Activated naive CD4-positive, alpha-beta T cell treated with Interleukin-2 at 50 U/mL for 16 hours (primary cell): ENCODE measurements around the gene DLG1.
"Not testable (repeated sequence)": the region's sequence is repeated elsewhere in the genome, so short reads cannot be mapped to it uniquely, and the experiment has no call there.

Source experiments
- DNase-seq: peaks from one replicate; pipeline ENCODE4 v3.0.0-alpha.2; 2020

Gene DLG1

DNA sequence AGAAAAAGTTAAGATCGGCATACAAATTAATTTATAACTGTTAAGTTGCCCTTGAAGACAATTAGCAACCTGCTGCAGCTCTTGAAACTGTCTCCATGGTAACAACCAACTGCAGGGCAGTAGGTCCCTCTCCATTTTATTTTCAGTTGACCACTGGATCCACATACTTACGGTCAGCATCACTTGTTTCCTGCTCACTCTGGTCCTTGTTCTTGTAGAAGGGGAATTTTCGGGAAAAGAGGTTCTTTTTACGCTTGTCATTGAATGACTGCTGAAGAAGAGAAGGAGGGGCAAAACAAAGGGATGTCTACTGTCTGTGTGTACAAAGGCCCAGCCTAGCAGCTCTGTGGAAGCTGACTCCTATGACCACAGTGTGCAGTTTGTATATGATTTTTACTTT, 222.0 kb downstream of the DLG1 start:
- no peak for DNase-seq

DNA sequence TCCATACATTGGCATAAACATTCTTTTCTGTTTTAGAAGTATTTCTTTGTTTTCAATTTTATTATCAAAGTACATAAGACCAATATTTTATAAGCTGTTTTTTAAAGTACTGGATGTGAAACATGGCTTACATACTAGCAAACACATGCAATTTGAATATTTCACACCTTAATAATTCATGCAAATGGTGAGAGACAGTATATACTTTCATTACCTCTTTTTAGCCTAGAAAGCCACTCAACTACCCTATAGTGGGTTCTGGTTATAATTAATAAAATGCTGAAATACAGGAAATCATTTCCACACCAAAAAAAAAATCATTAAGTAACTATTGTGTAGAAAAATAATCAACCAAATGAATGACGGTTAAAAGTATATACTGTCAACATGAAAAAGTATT, 230.3 kb downstream of the DLG1 start:
- no peak for DNase-seq

DNA sequence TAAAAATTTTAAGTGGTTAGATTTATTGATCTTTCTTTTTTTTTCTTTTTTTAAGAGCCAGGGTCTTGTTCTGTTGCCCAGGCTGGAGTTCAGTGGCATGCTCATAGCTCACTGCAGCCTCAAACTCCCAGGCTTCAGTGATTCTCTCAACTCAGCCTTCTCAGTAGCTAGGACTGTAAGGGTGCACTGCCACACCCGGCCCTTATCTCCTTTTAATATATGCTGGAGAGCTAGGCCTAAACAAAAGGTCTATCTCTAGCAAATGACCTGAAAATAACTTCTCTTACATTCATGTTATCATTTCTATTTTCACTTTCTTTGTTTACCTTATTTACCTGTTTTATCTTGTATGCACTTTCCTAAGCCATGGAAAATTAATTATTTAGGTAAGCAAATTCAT, 233.6 kb downstream of the DLG1 start:
- no peak for DNase-seq

DNA sequence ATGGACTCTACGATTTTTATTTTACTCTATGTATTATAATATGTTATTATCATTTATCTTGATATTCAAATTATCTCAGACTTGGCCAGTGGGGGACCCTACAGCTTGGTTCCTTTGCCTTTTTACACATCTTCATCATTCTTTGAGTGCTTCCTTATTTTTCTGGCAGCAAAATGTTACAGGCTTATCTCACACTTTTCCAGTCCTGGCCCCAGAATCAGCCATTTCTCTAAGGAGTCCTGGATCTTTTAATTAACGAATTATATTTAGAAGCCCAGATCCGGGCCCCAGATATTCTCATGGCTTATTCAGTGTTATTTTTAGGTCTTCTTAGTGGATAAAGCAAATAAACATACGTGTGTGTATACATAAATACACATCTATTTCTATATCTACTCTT, 236.0 kb downstream of the DLG1 start:
- DNase-seq: no peak

DNA sequence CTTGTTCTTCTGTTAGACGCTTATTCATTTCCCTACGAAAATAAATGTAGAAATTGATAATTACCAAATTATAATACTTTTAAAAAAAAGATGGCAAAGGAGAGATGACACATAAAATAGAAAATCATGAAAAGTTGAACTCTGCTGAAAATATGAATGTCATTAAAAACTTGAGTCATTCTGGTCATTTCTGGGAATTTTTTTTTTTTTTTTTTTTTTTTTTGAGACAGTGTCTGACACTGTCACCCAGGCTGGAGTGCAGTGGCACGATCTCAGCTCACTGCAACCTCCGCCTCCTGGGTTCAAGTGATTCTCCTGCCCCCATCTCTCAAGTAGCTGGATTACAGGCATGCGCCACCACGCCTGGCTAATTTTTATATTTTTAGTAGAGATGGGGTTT, 246.8 kb downstream of the DLG1 start:
- DNase-seq: not testable (repeated sequence)

DNA sequence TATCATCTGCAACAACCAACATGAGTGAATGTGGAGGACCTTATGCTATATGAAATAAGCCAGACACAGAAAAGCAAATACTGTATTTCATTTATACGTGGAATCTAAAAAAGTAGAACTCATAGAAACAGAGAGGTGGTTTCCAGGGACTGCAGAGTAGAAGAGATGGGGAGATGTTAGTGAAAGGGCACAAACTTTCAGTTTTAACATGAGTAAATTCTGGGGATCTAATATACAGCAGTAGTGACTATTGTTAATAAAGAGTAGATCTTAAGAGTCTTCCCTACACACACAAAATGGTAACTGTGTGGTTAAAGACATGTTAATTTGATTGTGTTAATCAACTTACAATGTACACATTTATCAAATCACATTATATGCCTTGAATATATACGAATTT, 247.9 kb downstream of the DLG1 start:
- DNase-seq: no peak

DNA sequence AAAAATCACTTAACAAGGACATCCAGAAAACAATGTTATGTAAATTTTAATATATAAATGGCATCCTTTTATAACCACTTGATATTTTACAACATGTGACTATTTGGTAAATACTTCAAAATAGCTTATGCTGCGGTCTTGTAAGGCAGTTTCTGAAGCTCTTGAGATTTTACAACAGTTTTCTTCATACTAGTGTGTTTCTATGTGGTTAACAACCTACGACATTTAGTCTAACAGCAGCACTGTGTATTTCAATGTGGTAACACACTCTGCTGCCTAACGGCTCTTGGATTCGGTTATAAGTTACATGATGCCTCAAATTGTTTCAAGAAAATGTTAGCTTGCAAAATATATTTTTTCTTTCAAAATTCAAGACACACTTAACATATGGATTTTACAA, 255.9 kb downstream of the DLG1 start:
- no peak for DNase-seq

DNA sequence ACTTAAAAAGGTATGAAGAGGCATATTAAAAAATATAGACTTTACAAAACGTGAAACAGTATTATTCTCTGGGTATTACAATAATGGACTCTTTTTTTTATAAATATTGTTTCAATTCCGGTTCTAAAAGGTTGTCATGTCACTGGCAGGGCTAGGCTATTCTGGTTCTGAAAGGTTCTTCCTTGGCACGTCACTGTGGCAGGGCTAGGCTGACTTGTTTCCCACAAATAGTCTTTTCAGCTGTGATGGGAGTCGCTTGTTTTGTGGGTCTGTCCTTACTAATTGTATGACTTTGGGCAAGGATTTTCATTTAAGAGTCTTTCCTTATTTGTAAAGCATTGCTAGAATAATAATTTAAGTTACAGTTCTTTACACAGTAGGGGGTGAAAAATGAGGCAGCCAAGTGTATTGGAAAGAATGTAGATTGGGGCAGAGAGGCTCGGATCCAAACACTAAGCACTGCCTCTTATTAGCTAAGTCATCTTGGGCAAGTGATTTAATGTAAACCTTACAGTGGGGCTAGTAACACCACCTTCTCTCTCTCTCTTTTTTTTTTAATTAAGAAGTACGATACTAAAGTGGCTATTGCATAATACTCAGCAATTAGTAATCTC, 256.4 kb downstream of the DLG1 start:
- no peak for DNase-seq

DNA sequence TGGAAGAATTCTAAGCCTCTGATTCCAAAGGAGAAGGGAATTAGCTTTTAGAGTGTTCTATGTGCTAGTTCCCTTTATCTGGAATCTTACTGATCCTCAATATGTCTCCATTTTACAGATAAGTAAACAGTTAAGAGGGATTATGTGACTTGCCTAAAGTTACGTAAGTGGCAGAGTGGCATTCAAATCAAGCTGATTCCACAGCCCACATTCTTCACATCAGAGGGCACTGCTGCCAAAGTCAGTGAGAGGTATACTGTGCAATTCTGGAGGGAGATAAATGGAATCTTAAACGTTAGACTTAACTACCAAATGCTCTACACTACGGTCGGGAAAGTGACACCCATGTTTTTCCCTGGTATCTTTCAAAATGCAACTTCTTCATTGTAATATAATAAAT, 257.8 kb downstream of the DLG1 start:
- no peak for DNase-seq

DNA sequence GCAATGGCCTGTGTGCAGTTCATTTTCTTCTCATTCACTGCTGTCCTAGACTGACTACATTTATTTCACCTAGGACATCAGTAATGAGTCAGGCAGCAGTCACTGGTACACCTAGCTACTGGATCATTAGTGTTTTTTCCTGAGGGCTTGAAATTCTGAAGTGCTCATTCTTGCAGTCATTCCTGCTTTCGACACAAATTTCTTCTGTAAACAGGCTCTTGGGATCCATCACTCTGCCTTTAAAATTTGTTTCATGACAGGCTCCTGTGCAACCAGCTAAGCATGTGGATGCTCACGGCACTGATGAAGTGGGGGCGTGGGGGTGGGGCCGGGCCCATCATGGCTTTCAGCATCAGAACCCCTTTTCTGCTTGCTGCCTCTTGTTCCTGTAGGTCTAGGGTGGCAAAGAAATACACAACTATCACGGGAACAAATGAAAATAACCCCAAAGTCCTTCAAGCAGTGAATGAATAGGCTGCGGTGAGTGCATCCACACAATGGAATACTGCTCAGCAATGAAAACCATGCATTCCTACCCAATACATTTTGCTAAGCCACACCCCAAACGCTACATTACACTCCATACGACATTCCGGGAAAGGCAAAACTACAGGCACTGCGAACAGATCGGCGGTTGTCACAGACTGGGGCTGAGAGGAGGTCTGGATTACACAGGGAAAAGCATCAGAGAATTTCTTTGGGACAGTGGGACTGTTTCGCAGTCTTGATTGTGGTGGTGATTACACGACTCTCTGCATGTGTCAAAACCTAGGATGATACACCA, 259.5 kb downstream of the DLG1 start:
- DNase-seq: no peak

DNA sequence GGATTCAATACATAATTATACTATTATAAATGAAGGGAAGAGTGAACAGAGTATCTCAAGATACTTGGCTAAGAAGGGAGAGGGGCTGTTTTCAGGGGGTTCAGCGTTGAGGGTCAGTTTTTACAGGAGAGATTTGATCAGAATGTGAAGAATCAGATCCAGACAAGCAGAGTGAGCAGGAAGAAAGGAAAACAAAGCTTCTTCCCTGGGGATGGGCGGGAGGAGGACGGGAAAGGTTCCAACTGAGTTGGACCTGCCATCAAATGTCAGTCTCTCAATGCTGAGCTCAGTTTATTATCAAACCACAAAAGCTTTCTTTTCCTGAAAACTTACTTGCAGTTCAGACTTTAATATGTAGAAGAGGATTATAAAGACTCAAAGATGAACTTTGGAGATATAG, 262.8 kb downstream of the DLG1 start:
- DNase-seq: no peak

DNA sequence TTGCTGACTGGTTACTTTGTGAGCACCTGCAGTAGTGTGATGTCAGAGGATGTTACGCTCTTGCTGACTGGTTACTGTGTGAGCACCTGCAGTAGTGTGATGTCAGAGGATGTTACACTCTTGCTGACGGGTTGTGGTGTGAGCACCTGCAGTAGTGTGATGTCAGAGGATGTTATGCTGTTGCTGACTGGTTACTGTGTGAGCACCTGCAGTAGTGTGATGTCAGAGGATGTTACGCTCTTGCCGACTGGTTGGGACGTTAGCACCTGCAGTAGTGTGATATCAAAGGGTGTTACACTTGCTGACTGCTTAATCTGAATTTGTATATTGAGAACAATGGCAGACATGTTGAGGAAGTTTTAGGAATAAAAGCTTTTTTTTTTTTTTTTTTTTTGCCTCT, 263.6 kb downstream of the DLG1 start:
- not testable (repeated sequence) for DNase-seq

DNA sequence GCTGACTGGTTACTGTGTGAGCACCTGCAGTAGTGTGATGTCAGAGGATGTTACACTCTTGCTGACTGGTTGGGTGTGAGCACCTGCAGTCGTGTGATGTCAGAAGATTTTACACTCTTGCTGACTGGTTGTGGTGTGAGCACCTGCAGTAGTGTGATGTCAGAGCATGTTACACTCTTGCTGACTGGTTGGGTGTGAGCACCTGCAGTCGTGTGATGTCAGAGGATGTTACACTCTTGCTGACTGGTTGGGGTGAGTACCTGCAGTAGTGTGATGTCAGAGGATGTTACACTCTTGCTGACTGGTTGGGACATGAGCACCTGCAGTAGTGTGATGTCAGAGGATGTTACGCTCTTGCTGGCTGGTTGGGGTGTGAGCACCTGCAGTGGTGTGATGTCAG, 264.6 kb downstream of the DLG1 start:
- DNase-seq: not testable (repeated sequence)

DNA sequence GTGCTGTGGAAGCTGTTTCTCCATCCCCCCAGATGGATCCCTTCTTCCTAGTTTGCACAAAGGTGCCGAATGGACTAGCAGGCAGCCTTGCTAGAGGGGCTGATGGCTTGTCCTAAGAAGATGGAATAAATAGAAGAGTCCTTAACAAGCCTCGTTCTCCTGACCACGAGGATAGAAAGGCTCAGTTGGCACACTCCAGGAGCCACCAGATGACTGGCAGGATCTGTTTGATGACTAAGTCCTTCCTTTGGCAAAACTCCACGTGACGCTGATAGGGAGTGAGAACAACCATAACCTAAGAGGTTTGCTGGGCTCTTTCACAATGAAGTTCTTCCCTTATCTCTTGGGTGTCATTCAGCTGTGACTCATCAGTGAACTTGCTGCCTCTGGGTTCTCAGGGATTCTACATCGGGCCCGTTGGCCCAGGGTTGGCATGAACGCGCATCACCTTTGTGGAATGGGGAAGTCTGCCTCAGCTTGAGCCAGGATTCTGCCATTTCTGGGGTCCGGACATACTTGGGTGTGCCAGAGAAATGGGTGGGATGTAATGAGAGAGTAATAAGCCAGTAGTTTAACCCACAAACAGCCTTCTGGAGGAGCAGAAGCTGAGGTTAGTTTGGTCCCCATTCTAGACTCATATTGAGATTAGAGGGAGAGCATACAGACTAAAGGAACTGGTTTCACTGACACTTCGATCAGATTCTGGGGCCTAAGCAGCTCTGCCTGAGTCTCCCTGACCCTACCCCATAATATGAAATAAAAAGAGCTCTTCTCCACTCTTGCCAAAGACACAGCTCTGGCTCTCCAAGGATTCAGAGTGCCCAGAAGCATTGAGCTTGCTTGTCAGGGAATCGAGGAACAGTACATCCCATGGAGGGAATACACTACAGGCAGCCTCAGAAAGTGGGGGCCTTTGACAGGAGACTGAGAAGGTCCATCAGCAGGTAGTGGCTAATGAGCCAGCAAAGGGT, 266.8 kb downstream of the DLG1 start:
- no peak for DNase-seq

DNA sequence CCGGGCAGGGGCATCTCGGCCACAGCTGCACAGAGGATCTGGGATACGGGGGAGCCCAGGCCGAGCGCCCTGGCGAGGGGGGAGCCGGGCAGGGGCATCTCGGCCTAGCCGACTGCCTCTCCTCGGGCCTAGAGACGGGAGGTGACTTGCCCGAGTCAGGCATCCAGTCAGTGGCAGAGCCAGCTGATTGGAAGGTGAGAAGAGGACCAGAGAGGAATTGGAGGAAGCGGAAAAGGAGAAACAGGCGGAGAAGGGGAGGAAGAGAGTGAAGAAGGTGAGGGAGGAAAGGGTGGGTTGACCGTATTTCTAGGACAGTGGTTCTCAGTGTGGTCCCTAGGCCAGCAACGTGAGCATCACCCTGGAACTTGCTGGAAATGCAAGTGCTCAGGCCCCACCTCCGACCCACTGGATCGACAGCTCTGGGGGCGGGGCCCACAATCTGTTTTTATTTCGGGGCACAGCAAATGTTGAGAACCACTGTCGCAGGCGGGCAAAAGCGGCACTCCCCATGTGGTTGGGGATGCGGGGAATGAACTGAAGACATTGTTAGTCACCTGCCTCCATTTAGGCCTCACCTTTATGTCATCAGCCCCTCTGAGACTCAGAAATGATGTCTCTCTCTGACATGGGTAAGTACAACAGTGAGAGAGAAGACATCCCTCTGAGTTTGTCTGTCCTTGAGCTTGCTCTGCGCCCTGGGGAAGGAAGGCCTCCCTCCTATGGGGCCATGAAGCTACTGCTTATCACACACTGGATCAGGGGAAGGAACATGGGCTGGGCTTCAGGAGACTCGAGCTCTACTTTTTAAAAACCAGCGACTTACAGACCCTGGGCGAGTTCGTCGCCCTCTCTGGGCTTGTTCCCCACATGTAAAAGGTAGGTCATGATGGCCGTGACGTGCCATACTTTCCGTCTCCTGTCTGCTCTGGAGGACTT, 267.8 kb downstream of the DLG1 start:
- DNase-seq: no peak

DNA sequence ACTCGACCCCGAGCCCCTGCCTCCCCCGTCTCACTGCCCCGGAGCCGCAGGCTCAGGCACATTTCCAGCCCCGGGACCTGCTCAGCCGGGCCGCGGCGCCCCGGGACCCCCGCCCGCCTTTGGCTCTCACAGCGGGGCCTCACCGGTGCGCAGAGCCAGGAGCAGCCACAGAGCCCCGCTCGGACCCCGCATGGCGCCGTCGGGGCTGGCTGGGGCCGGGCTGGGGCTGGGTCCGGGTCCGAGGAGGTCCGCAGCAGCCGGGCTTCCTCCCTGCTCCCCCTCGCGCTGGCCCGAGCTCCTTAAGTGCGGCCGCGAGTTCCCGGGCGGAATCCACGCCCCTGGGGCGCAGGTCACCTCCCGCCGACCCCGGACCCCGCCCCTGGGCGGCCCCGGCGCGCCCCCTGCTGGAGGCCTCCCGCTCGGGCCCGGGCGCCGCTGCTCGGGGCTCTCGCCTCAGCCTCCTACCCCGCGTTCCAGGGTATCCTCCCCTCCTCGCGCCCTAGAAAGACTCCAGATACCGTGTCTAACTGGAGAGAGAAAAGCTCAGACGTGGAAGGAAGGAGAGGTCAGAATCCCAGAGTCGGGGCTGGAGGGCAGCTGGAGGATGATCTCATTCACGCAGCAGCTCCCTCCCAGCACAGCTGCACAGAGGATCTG, 268.8 kb downstream of the DLG1 start, which contains the start of gene MELTF:
Gene MELTF, minus strand, starts transcription at position 307 of the 657 bp plus-strand sequence. Its CDS starts 115 bp downstream, at position 192.
- peak; percentile 77 for DNase-seq

DNA sequence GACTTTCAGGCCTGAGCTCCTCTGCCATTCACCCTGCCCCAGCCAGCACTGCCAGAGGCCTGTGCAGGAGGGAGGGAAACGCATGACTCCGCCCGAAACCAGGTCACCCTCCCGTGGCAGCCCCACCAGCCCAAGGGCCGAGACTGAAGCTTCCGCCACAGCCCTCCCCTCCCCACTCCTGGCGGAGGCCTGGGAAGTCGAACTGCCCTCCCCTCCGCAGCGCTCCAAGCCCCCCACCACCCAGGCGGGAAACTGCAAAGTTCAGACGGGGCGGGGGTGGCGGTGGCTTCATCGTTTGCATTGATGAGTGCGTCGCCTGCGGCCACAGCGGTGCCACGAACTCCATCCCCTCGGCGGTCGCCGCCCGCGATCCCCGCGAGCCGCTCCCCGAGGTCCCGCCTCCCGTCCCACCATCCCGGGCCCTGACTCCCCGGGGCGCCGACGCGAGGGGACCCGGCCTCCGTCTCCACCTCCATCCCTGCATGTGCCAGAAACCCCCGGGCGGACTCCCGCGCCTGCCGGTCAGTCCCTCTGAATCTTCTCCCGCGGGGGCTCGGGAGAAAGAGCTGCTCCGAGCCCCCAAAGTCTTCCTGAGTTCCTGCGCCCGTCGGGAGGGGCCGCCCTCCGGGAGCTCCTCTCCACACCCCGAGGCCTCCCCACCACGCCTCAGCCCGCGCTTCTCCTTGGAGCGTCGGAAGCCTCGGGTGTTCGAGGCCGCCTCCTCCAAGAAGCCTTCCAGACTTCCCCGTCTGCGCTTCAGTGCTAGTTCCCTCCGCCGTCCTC, 269.5 kb downstream of the DLG1 start:
- DNase-seq: peak; percentile 32

DNA sequence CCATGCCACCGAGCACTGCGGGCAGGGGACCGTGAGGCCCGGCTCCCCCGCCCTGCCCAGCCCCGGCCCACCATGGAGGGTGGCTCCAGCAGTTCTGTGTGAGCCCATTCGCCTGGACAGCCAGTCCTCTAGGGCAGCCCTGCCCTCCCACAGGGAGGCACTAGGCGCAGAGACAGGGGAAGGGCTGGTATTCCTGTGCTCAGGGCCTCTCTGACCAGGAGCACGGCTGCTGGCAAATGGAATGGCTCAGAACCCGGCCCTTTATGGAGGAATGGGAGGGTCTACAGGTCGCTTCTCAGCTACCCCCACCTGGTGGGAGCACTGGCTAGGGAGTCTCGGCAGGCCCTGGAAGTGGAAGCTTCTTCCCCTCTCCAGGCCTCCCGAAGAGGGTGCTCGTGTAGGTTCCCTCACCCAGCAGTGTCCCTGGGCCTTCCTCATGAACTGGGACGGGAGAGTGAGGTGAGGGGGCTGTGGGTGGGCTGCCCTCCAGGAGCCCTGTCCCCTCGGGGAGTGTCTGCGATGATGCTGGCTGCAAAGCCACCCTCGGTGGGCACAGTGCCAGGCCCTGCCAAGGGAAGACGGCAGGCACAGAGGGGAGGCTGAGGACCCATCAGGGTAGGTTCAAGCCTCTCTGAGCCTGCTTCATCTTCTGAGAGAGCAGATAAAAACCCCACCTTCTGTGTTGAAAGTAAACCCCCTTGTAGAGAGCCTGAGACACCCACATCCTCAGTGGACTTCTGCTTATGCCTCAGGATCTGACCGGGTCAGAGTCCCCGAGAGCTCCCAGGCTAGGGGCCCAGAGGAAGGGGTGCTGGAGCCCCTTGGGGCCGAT, 270.3 kb downstream of the DLG1 start:
- DNase-seq: no peak

DNA sequence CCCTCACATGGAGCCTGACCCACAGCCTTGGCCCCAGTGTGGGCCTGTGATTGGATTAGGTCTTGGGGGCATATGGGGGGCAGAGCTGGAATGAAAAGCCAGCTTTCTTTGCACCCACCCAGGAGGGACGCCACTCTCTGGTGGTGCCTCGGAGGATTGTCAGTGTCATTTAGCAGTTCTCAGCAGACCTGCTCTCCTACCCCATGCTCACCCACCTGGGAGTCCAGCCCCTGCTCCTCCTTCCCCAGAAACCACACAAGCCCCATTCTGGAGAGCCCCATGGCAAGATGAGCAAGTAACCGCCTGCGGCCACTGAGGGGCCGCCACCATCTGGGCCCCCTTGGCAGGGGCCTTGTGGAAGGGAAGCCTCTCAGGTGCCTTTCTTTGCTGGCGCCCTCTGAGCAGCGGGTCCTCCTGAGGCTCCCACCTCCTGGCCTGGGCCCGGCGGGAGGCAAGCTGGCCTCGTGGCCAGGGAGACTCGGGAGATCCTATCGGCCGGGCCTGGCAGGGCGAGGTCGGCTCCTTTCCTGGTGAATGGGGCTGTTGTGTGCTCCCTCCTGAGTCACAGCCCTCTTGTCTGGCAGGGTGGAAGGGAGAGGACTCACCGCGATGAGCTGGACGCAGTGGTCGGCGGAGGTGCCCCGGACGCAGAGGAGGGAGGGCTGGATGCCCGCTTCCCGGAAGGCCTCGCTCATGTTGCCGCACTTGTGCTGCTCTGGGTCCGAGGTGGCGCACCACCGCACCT, 271.1 kb downstream of the DLG1 start:
- no peak for DNase-seq
